HL-60 (cell line): ENCODE results near the gene C18orf32.

Experiments used
- DNase-seq, 2 experiments: peaks; one replicate each; pipeline ENCODE4 v3.0.0-alpha.2; 2010 to 2020; ENCODE audit warnings: low read depth in 1 of 2, low spot score in 1 of 2
- H3K27ac ChIP-seq: fragments of 250-450 bp; sonication (Bioruptor Pico); replicated peaks from 2 replicates; pipeline ENCODE4 v1.5.1; 2020; ENCODE audit warnings: mild to moderate bottlenecking, moderate library complexity
- H3K27me3 ChIP-seq: fragments of 250-450 bp; sonication (Bioruptor Pico); 2 replicates; pipeline ENCODE4 v1.5.1; 2021; ENCODE audit warnings: mild to moderate bottlenecking, moderate library complexity; ENCODE audit not compliant: insufficient read depth, poor library complexity, severe bottlenecking
- H3K4me3 ChIP-seq: replicated peaks from 2 replicates; pipeline ENCODE4 v1.5.1; 2011; ENCODE audit warnings: mild to moderate bottlenecking, control low read depth, low read length; ENCODE audit not compliant: insufficient read depth
- CTCF ChIP-seq: IDR thresholded peaks from one replicate; pipeline ENCODE4 v1.5.1; 2011; ENCODE audit warnings: low read length, control low read depth, inconsistent platforms; ENCODE audit not compliant: insufficient read depth
- GABPA ChIP-seq: IDR thresholded peaks from 2 replicates; pipeline ENCODE4 v1.6.1; 2012; ENCODE audit warnings: low read depth
- POLR2AphosphoS5 ChIP-seq: IDR thresholded peaks from 2 replicates; pipeline ENCODE4 v1.6.1; 2012; ENCODE audit warnings: low read depth
- REST ChIP-seq: IDR thresholded peaks from 2 replicates; pipeline ENCODE4 v1.6.1; 2012; ENCODE audit warnings: low read depth; ENCODE audit not compliant: insufficient replicate concordance
- SPI1 ChIP-seq: IDR thresholded peaks from 2 replicates; pipeline ENCODE4 v1.6.1; 2012; ENCODE audit warnings: low read depth, mild to moderate bottlenecking, borderline replicate concordance

C18orf32 gene

GRCh38 chr18:49444581-49444980, 42.5 kb downstream of the C18orf32 start:
- no peak for TF ChIP-seq SPI1
- TF ChIP-seq POLR2AphosphoS5, result no peak
- no peak for TF ChIP-seq GABPA
- TF ChIP-seq REST, result no peak
- TF ChIP-seq CTCF, result no peak
- H3K27ac ChIP-seq, result no peak overlapping the region
- no peak for DNase-seq
- H3K4me3 ChIP-seq, result no peak overlapping the region
- no peaks in the 10 kb centered on the region for H3K27me3 ChIP-seq

GRCh38 chr18:49443837-49444236, 43.2 kb downstream of the C18orf32 start:
- H3K27ac ChIP-seq, result no peak overlapping the region
- H3K27me3 ChIP-seq, result no peaks in the 10 kb centered on the region
- TF ChIP-seq POLR2AphosphoS5, result no peak
- no peak for TF ChIP-seq SPI1
- no peak for TF ChIP-seq GABPA
- no peak for TF ChIP-seq CTCF
- TF ChIP-seq REST, result no peak
- DNase-seq, result no peak
- H3K4me3 ChIP-seq, result no peak overlapping the region

- Histone ChIP-seq H3K27me3 (no peaks in the 10 kb centered on the region), H3K4me3 (no peak overlapping the region), H3K27ac (no peak overlapping the region)
- TF ChIP-seq POLR2AphosphoS5, result no peak
- TF ChIP-seq SPI1, result no peak
- TF ChIP-seq REST, result no peak
- no peak for TF ChIP-seq GABPA
- TF ChIP-seq CTCF, result no peak
- DNase-seq, result no peak
Observed at GRCh38 chr18:49441338-49441938, 45.6 kb downstream of the C18orf32 start.
